HCT116 (cell line): Measurements from ENCODE around the gene FAM3B. TPM values are rescaled to one million over a fixed set of nuclear protein-coding genes. Genes with fewer than 3 reads are reported as not detected.

Experiments used
- ATAC-seq: fragments of 200-7000 bp; cut with Tn5 transposase; 2 replicates; pipeline ENCODE4 v1.9.1; 2020; ENCODE audit warnings: mild to moderate bottlenecking, moderate library complexity
- BruUV-seq: library from RNA; stranded (reverse); fragments of 400-500 nt; replicated peaks from 2 replicates; lab custom pipeline; 2021; lab: Mats Ljungman, UMichigan
- CTCF ChIA-PET: fragments of 300-600 bp; sonication (Branson Sonifier 250); formaldehyde crosslinking; loops from one replicate; lab custom pipeline; 2021; ENCODE audit warnings: antibody characterized with exemption; lab: Charles Lee
- POLR2A ChIA-PET: fragments of 300-600, 350-600 bp; sonication (Branson Sonifier 250); formaldehyde crosslinking; loops from one replicate; lab custom pipeline; 2021; ENCODE audit warnings: antibody characterized with exemption; lab: Charles Lee
- RAD21 ChIA-PET, 2 experiments: fragments of 300-600 bp; sonication (Branson Sonifier 250); formaldehyde crosslinking; loops; one replicate each; lab custom pipeline; 2023; ENCODE audit warnings: low total read pairs in 2 of 2; ENCODE audit not compliant: uncharacterized antibody in 2 of 2, unreplicated experiment in 2 of 2, low non-redundant PET in 1 of 2; lab: Charles Lee
- DNase-seq: peaks from one replicate; pipeline ENCODE4 v3.0.0-alpha.2; 2010; ENCODE audit warnings: low read depth, low spot score
- H2AFZ ChIP-seq: fragments of 200-600 bp; shearing (Covaris generic), sonication (generic); 2 replicates; pipeline ENCODE4 v1.6.1; 2017; ENCODE audit warnings: low read depth, mixed run types, mixed read lengths, antibody characterized with exemption, low read length; ENCODE audit not compliant: poor library complexity, severe bottlenecking
- H3K27ac ChIP-seq: 2 replicates; pipeline ENCODE4 v1.5.1; 2012; ENCODE audit warnings: low read depth, low read length
- H3K27me3 ChIP-seq: fragments of 200-600 bp; sonication (generic); 2 replicates; pipeline ENCODE4 v1.6.1; 2016; ENCODE audit warnings: mixed run types, low read length, mixed read lengths; ENCODE audit not compliant: insufficient read depth
- H3K36me3 ChIP-seq, 2 experiments: fragments of 200-500 bp in 1 of 2; fragments of 200-600 bp in 1 of 2; sonication (Bioruptor generic) in 1 of 2; sonication (generic) in 1 of 2; 2 replicates each; pipeline versions ENCODE4 v1.5.1 to v1.6.1; 2014 to 2016; ENCODE audit warnings: low read length in 2 of 2, inconsistent platforms in 1 of 2, mixed read lengths in 1 of 2, mixed run types in 1 of 2; ENCODE audit not compliant: insufficient read depth in 2 of 2, control insufficient read depth in 1 of 2
- H3K4me1 ChIP-seq, 2 experiments: fragments of 200-600 bp in 1 of 2; sonication (generic) in 1 of 2; 2 replicates each; pipeline versions ENCODE4 v1.5.1 to v1.6.1; 2012 to 2017; ENCODE audit warnings: low read length in 2 of 2, inconsistent platforms in 1 of 2, mild to moderate bottlenecking in 1 of 2, mixed read lengths in 1 of 2, mixed run types in 1 of 2, moderate library complexity in 1 of 2; ENCODE audit not compliant: insufficient read depth in 2 of 2, control insufficient read depth in 1 of 2
- H3K4me2 ChIP-seq: fragments of 200-600 bp; sonication (generic); 2 replicates; pipeline ENCODE4 v1.6.1; 2017; ENCODE audit warnings: mixed run types, low read length, mixed read lengths
- H3K4me3 ChIP-seq, 2 experiments: fragments of 200-600 bp in 1 of 2; sonication (generic) in 1 of 2; replicated peaks in 1 of 2; 2 replicates each; pipeline ENCODE4 v1.5.1; 2011 to 2016; ENCODE audit warnings: low read length in 2 of 2, control low read depth in 1 of 2, low read depth in 1 of 2, mild to moderate bottlenecking in 1 of 2, mixed read lengths in 1 of 2, mixed run types in 1 of 2
- H3K79me2 ChIP-seq: fragments of 200-600 bp; sonication (generic); 2 replicates; pipeline ENCODE4 v1.6.1; 2017; ENCODE audit warnings: mild to moderate bottlenecking, mixed run types, low read length, moderate library complexity, mixed read lengths; ENCODE audit not compliant: insufficient read depth
- H3K9ac ChIP-seq: fragments of 200-600 bp; sonication (generic); 2 replicates; pipeline ENCODE4 v1.6.1; 2016; ENCODE audit warnings: low read length, mixed read lengths
- H3K9me2 ChIP-seq: fragments of 200-600 bp; sonication (generic), shearing (Covaris generic); 2 replicates; pipeline ENCODE4 v1.6.1; 2017; ENCODE audit warnings: mixed run types, mild to moderate bottlenecking, moderate library complexity; ENCODE audit not compliant: insufficient read depth
- H3K9me3 ChIP-seq, 2 experiments: fragments of 200-500 bp in 1 of 2; fragments of 200-600 bp in 1 of 2; sonication (Bioruptor generic) in 1 of 2; sonication (generic) in 1 of 2; 2 replicates each; pipeline ENCODE4 v1.6.1; 2014 to 2017; ENCODE audit warnings: low read length in 2 of 2, mixed read lengths in 2 of 2, inconsistent platforms in 1 of 2, low read depth in 1 of 2, mild to moderate bottlenecking in 1 of 2, mixed run types in 1 of 2, moderate library complexity in 1 of 2; ENCODE audit not compliant: control insufficient read depth in 1 of 2, insufficient read depth in 1 of 2
- H4K20me1 ChIP-seq: fragments of 200-600 bp; sonication (generic), shearing (Covaris generic); 2 replicates; pipeline ENCODE4 v1.6.1; 2017; ENCODE audit warnings: mixed run types, mild to moderate bottlenecking, moderate library complexity; ENCODE audit not compliant: insufficient read depth
- CBX3 ChIP-seq: IDR thresholded peaks from 2 replicates; pipeline ENCODE4 v1.6.1; 2012; ENCODE audit warnings: low read depth
- EGR1 ChIP-seq: IDR thresholded peaks from 2 replicates; pipeline ENCODE4 v1.6.1; 2012; ENCODE audit warnings: low read depth
- ELF1 ChIP-seq: IDR thresholded peaks from 2 replicates; pipeline ENCODE4 v1.6.1; 2012; ENCODE audit warnings: low read depth, borderline replicate concordance
- MAX ChIP-seq: IDR thresholded peaks from 2 replicates; pipeline ENCODE4 v1.6.1; 2012
- REST ChIP-seq: IDR thresholded peaks from 2 replicates; pipeline ENCODE4 v1.6.1; 2012; ENCODE audit warnings: low read depth
- SRF ChIP-seq: IDR thresholded peaks from 2 replicates; pipeline ENCODE4 v1.6.1; 2012; ENCODE audit warnings: low read depth
- TCF7L2 ChIP-seq: IDR thresholded peaks from 2 replicates; pipeline ENCODE4 v1.7.0; 2011; ENCODE audit warnings: borderline replicate concordance, inconsistent platforms; ENCODE audit not compliant: insufficient read depth, insufficient read length; ENCODE audit errors: extremely low read depth
- YY1 ChIP-seq: IDR thresholded peaks from 2 replicates; pipeline ENCODE4 v1.6.1; 2011; ENCODE audit warnings: low read length, low read depth, moderate library complexity, mild to moderate bottlenecking; ENCODE audit not compliant: insufficient replicate concordance; ENCODE audit errors: extremely low read depth
- ZBTB33 ChIP-seq: IDR thresholded peaks from 2 replicates; pipeline ENCODE4 v1.6.1; 2011; ENCODE audit warnings: mild to moderate bottlenecking, low read length, moderate library complexity; ENCODE audit not compliant: insufficient replicate concordance; ENCODE audit errors: extremely low read depth
- ZFX ChIP-seq: fragments of 450-650 bp; IDR thresholded peaks from 2 replicates; pipeline ENCODE4 v1.6.1; 2017
- ZNF274 ChIP-seq: fragments of 200-500 bp; sonication (Bioruptor generic); IDR thresholded peaks from 2 replicates; pipeline ENCODE4 v1.6.1; 2014; ENCODE audit warnings: mild to moderate bottlenecking, low read depth, low read length, inconsistent platforms
- intact Hi-C: fragments of 100-400 bp; cut with micrococcal nuclease; formaldehyde crosslinking; loops from 2 replicates; pipeline ENCODE4 v1.10.0; 2022
- total RNA-seq: library from RNA; stranded (reverse); gene quantifications from one replicate; pipeline ENCODE4 v1.2.1, GENCODE V29; 2021; ENCODE audit not compliant: unreplicated experiment

The FAM3B gene
- total RNA-seq, 1 experiment from 2014 or later: not detected

- H3K27me3 ChIP-seq: peaks cover 8% of the 10 kb centered on the region; the same call in 1 of the 2 replicates
- H3K79me2 ChIP-seq: no peaks in the 10 kb centered on the region
- TF ChIP-seq SRF: no peak
- H3K4me1 ChIP-seq: no peaks in the 10 kb centered on the region
- POLR2A ChIA-PET: no interaction called here
- H3K9me2 ChIP-seq: no peaks in the 10 kb centered on the region
- H3K9ac ChIP-seq: no peak overlapping the region
- CTCF ChIA-PET: no interaction called here
- DNase-seq (no peak), ATAC-seq (no peak)
- no peak overlapping the region for H3K27ac ChIP-seq
- H4K20me1 ChIP-seq: no peaks in the 10 kb centered on the region
- BruUV-seq: no TSS peak
- RAD21 ChIA-PET: no interaction called here
- H3K4me3 ChIP-seq: no peak overlapping the region
- no peaks in the 10 kb centered on the region for H3K9me3 ChIP-seq
- no peak overlapping the region for H3K4me2 ChIP-seq
- no peak overlapping the region for H2AFZ ChIP-seq
- intact Hi-C loops: no loop called here
- H3K36me3 ChIP-seq: no peaks in the 10 kb centered on the region
Measured at GRCh38 chr21:41294548-41295231, 21.9 kb upstream of the FAM3B start.

- Histone ChIP-seq H2AFZ (no peak overlapping the region), H3K9me3 (no peaks in the 10 kb centered on the region), H4K20me1 (no peaks in the 10 kb centered on the region), H3K9ac (no peak overlapping the region), H3K9me2 (no peaks in the 10 kb centered on the region), H3K79me2 (no peaks in the 10 kb centered on the region), H3K4me1 (no peaks in the 10 kb centered on the region), H3K36me3 (no peaks in the 10 kb centered on the region), H3K27ac (no peak overlapping the region), H3K27me3 (peaks cover 8% of the 10 kb centered on the region; the same call in 1 of the 2 replicates), H3K4me2 (no peak overlapping the region), H3K4me3 (no peak overlapping the region)
- CTCF ChIA-PET: no interaction called here
- TF ChIP-seq MAX (no peak), ZNF274 (no peak), ZBTB33 (no peak), REST (no peak), TCF7L2 (no peak), ELF1 (no peak), CBX3 (no peak), ZFX (no peak), EGR1 (no peak), YY1 (no peak)
- POLR2A ChIA-PET: no interaction called here
- intact Hi-C loops: no loop called here
- ATAC-seq (no peak), DNase-seq (no peak)
- BruUV-seq: no TSS peak
- RAD21 ChIA-PET: no interaction called here
Measured at GRCh38 chr21:41295721-41296254, 20.8 kb upstream of the FAM3B start.
